ENCODE measurements around the gene HTR3D. TPM values are rescaled to one million over a fixed set of nuclear protein-coding genes. Genes with fewer than 3 reads are reported as not detected.

The HTR3D gene
- total RNA-seq, 1 experiment from 2014 or later: not detected

GRCh38 chr3:184078851-184079250, 47.3 kb downstream of the HTR3D start:
- Histone ChIP-seq H3K27ac (ENCODE audit: low read depth, low read length) (no peak overlapping the region), H3K4me2 (ENCODE audit: low read length) (no peak overlapping the region), H3K36me3 (ENCODE audit: control insufficient read depth in 1 of 2, insufficient read depth in 2 of 2, low read length in 2 of 2) (no peaks in the 10 kb centered on the region), H3K9me3 (ENCODE audit: control insufficient read depth in 1 of 2, insufficient read depth in 1 of 2, low read depth in 1 of 2, low read length in 2 of 2) (no peaks in the 10 kb centered on the region), H3K9ac (ENCODE audit: low read length) (no peak overlapping the region), H3K4me3 (replicated peaks in 1 of 2; ENCODE audit: low read depth in 1 of 2, low read length in 2 of 2) (no peak overlapping the region), H2AFZ (ENCODE audit: low read depth, low read length, poor library complexity, severe bottlenecking) (no peak overlapping the region), H3K4me1 (ENCODE audit: control insufficient read depth in 1 of 2, insufficient read depth in 2 of 2, low read length in 2 of 2) (no peaks in the 10 kb centered on the region), H3K9me2 (ENCODE audit: insufficient read depth) (no peaks in the 10 kb centered on the region), H4K20me1 (ENCODE audit: insufficient read depth) (no peaks in the 10 kb centered on the region), H3K27me3 (ENCODE audit: insufficient read depth, low read length) (no peaks in the 10 kb centered on the region), H3K79me2 (ENCODE audit: insufficient read depth, low read length) (no peaks in the 10 kb centered on the region)
- BruUV-seq (replicated peaks): no TSS peak
- POLR2A ChIA-PET: no interaction called here
- TF ChIP-seq TCF7L2 (IDR thresholded peaks at IDR 0.05; ENCODE audit: borderline replicate concordance, extremely low read depth, insufficient read depth, insufficient read length) (no peak), EGR1 (IDR thresholded peaks at IDR 0.05; ENCODE audit: low read depth) (no peak), SRF (IDR thresholded peaks at IDR 0.05; ENCODE audit: low read depth) (no peak), SP1 (IDR thresholded peaks at IDR 0.05; ENCODE audit: low read depth) (no peak), EZH2 (IDR thresholded peaks at IDR 0.05) (no peak), ELF1 (IDR thresholded peaks at IDR 0.05; ENCODE audit: borderline replicate concordance, low read depth) (no peak), YY1 (IDR thresholded peaks at IDR 0.05; ENCODE audit: extremely low read depth, insufficient replicate concordance, low read depth, low read length) (no peak), ZNF274 (IDR thresholded peaks at IDR 0.05; ENCODE audit: low read depth, low read length) (no peak), CTCF (IDR thresholded peaks at IDR 0.05 in 2 of 3, conservative IDR thresholded peaks at IDR 0.05 in 1 of 3; ENCODE audit: borderline replicate concordance in 1 of 3, insufficient read depth in 1 of 3, low read depth in 2 of 3, low read length in 2 of 3) (no peak), FOSL1 (IDR thresholded peaks at IDR 0.05; ENCODE audit: low read depth) (no peak), CBX3 (IDR thresholded peaks at IDR 0.05; ENCODE audit: low read depth) (no peak), POLR2A (IDR thresholded peaks at IDR 0.05; ENCODE audit: borderline replicate concordance, extremely low read depth, insufficient read depth, insufficient read length) (no peak), EZH2phosphoT487 (IDR thresholded peaks at IDR 0.05; ENCODE audit: borderline replicate concordance) (no peak), SIN3A (IDR thresholded peaks at IDR 0.05; ENCODE audit: low read depth) (no peak), RAD21 (IDR thresholded peaks at IDR 0.05; ENCODE audit: low read depth) (no peak), ATF3 (IDR thresholded peaks at IDR 0.05) (no peak), POLR2AphosphoS5 (IDR thresholded peaks at IDR 0.05; ENCODE audit: low read depth, low read length) (no peak)
- TF ChIP-seq, protein P1, sequence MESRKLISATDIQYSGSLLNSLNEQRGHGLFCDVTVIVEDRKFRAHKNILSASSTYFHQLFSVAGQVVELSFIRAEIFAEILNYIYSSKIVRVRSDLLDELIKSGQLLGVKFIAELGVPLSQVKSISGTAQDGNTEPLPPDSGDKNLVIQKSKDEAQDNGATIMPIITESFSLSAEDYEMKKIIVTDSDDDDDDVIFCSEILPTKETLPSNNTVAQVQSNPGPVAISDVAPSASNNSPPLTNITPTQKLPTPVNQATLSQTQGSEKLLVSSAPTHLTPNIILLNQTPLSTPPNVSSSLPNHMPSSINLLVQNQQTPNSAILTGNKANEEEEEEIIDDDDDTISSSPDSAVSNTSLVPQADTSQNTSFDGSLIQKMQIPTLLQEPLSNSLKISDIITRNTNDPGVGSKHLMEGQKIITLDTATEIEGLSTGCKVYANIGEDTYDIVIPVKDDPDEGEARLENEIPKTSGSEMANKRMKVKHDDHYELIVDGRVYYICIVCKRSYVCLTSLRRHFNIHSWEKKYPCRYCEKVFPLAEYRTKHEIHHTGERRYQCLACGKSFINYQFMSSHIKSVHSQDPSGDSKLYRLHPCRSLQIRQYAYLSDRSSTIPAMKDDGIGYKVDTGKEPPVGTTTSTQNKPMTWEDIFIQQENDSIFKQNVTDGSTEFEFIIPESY (IDR thresholded peaks at IDR 0.05; ENCODE audit: extremely low read depth, insufficient replicate concordance, low read length): no peak
- TF ChIP-seq, protein P2, sequence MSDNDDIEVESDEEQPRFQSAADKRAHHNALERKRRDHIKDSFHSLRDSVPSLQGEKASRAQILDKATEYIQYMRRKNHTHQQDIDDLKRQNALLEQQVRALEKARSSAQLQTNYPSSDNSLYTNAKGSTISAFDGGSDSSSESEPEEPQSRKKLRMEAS (IDR thresholded peaks at IDR 0.05): no peak
- RAD21 ChIA-PET (ENCODE audit: low non-redundant PET in 1 of 2, low total read pairs in 2 of 2, uncharacterized antibody in 2 of 2, unreplicated experiment in 2 of 2): no interaction called here
- CTCF ChIA-PET: no interaction called here
- ATAC-seq: no peak
- intact Hi-C loops (cut with micrococcal nuclease): no loop called here
- no peak for DNase-seq (ENCODE audit: low read depth, low spot score)

All from HCT116 (cell line).